ENCODE measurements around the gene DSE.

Gene DSE

GRCh38 chr6:116349216-116349615 is 21.5 kb upstream of the DSE start:
- Mint-ChIP-seq H3K4me3 (no peak overlapping the region), H3K9me3 (peaks cover 2% of the 10 kb centered on the region), H3K36me3 (no peaks in the 10 kb centered on the region), H3K4me1 (no peaks in the 10 kb centered on the region), H3K27ac (no peak overlapping the region)
- ATAC-seq (no peak), DNase-seq (ENCODE audit: low spot score in 2 of 2) (no peak)

GRCh38 chr6:116351101-116351500 is 19.6 kb upstream of the DSE start:
- H3K27ac Mint-ChIP-seq, result no peak overlapping the region
- DNase-seq (ENCODE audit: low spot score in 2 of 2), result no peak
- H3K4me1 Mint-ChIP-seq, result no peaks in the 10 kb centered on the region
- H3K9me3 Mint-ChIP-seq, result no peaks in the 10 kb centered on the region
- peak; percentile 60 for ATAC-seq
- H3K36me3 Mint-ChIP-seq, result no peaks in the 10 kb centered on the region
- H3K4me3 Mint-ChIP-seq, result no peak overlapping the region

- DNase-seq (ENCODE audit: low spot score in 2 of 2) (no peak), ATAC-seq (peak; percentile 50)
- no peaks in the 10 kb centered on the region for H3K4me1 Mint-ChIP-seq
- no peak overlapping the region for H3K27ac Mint-ChIP-seq
- no peaks in the 10 kb centered on the region for H3K36me3 Mint-ChIP-seq
- H3K9me3 Mint-ChIP-seq, result no peaks in the 10 kb centered on the region
- no peak overlapping the region for H3K4me3 Mint-ChIP-seq
Measured at GRCh38 chr6:116352515-116353471, 18.0 kb upstream of the DSE start.

DNA sequence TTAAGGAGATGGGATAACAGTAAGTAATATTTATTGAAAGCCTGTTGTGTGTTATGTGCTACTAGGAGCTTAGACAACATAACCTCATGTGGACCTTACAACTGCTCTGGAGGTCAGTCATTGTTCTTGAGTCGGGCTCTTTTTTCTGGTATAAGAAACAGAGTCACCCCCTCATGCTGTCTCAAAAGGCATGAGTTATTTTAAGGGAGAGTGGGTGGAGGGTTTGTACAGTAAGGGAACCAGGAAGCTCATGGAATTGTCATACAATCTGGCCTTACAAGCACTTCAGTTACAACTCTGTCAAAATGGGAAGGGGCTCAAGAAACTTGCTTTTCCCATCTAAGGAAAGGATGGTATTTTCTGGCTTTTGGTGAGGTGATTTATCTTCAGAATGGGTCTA is 16.5 kb upstream of the DSE start:
- DNase-seq (ENCODE audit: low spot score in 2 of 2) (no peak), ATAC-seq (no peak)
- H3K36me3 Mint-ChIP-seq, result no peaks in the 10 kb centered on the region
- no peak overlapping the region for H3K27ac Mint-ChIP-seq
- H3K4me1 Mint-ChIP-seq, result no peaks in the 10 kb centered on the region
- H3K9me3 Mint-ChIP-seq, result no peaks in the 10 kb centered on the region
- H3K4me3 Mint-ChIP-seq, result no peak overlapping the region

DNA sequence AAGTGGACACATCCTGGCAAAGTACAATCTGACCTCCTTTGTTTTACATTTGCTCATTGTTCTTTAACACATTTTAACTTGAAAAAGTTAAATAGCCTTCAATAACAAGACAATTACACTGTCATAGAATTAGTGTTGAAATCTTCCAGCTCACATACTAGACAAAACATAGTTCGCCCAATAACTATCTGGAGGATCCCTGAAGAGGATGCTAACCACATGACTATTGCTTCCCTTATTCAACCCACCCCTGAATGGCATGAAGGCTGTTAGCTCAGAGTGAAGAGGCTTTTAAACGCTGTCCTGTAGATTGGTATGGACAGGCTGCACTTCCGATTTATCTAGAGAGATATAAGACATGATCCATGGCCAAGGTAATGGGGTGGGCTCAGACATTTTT is 15.0 kb upstream of the DSE start:
- Mint-ChIP-seq H3K27ac (no peak overlapping the region), H3K36me3 (no peaks in the 10 kb centered on the region), H3K4me3 (no peak overlapping the region), H3K4me1 (no peaks in the 10 kb centered on the region), H3K9me3 (no peaks in the 10 kb centered on the region)
- no peak for ATAC-seq
- DNase-seq (ENCODE audit: low spot score in 2 of 2), result no peak

GRCh38 chr6:116359131-116359530 is 11.6 kb upstream of the DSE start:
- ATAC-seq (no peak), DNase-seq (ENCODE audit: low spot score in 2 of 2) (no peak)
- Mint-ChIP-seq H3K9me3 (no peaks in the 10 kb centered on the region), H3K4me3 (no peak overlapping the region), H3K27ac (no peak overlapping the region), H3K4me1 (no peaks in the 10 kb centered on the region), H3K36me3 (no peaks in the 10 kb centered on the region)

- H3K4me1 Mint-ChIP-seq, result no peaks in the 10 kb centered on the region
- no peaks in the 10 kb centered on the region for H3K9me3 Mint-ChIP-seq
- H3K36me3 Mint-ChIP-seq, result no peaks in the 10 kb centered on the region
- H3K4me3 Mint-ChIP-seq, result no peak overlapping the region
- ATAC-seq (no peak), DNase-seq (ENCODE audit: low spot score in 2 of 2) (no peak)
- H3K27ac Mint-ChIP-seq, result no peak overlapping the region
Measured at GRCh38 chr6:116359835-116360234, 10.9 kb upstream of the DSE start.

DNA sequence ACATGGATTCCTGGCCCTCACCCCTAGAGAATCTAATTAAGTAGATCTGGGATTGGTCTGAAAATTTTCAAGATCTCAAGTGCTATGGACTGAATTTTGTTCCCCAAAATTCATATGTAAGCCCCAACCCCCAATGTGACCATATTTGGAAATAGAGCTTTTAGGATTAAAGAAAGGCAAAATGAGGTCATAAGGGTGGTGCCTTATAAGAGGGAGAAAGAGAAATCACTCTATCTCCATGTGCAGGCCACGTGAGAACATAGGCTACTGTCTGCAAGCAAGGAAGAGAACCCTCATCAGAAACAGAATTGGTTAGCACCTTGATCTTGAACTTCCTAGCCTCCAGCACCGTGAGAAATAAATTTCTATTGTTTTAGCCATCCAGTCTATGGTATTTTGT is 8.5 kb upstream of the DSE start:
- H3K4me1 Mint-ChIP-seq, result peaks cover 6% of the 10 kb centered on the region

DNA sequence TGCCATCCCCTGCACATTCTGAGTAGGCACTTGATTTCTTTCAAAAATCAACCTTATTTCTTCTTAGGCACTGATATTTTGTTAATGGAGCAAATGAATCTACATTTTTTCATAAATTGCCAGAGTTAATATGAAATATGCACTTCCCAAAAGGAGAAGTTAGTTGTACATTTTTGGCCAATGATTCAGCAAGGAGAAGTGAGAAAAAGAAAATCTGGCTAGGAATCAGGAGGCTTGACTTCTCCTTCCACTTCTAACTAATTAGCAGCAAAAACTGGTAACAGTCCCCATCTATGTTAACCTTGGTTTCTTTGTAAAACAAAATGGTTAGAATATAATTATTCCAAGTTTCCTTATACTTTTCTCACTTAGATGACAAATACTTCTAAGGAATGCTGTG is 7.0 kb upstream of the DSE start:
- H3K4me3 Mint-ChIP-seq, result no peak overlapping the region
- no peaks in the 10 kb centered on the region for H3K9me3 Mint-ChIP-seq
- no peak overlapping the region for H3K27ac Mint-ChIP-seq
- no peaks in the 10 kb centered on the region for H3K36me3 Mint-ChIP-seq
- DNase-seq (ENCODE audit: low spot score in 2 of 2) (no peak), ATAC-seq (no peak)
- peaks cover 18% of the 10 kb centered on the region for H3K4me1 Mint-ChIP-seq

More for the DNA sequence above, 8.5 kb upstream of the DSE start:
- ATAC-seq (no peak), DNase-seq (ENCODE audit: low spot score in 2 of 2) (no peak)
- Mint-ChIP-seq H3K27ac (no peak overlapping the region), H3K9me3 (no peaks in the 10 kb centered on the region), H3K36me3 (no peaks in the 10 kb centered on the region), H3K4me3 (no peak overlapping the region)

DNA sequence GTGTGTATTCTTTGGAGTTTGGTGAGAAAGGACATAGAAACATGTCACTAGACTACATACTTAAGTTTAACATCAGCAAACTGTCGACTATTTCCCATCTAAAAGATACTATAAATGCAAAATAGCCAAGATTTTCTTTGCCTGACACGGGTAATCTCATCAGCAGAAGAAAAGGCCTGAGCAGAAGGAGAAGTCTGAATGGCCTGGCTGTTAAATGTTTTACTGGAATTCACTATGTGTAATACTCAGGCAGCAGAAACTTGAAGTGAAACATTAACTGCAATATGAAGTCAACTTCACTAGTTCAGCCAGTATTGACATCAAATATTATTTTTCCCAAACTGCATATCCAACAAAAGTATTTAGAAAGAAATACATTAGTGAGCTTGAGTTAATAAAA is 6.4 kb upstream of the DSE start:
- Mint-ChIP-seq H3K4me1 (peaks cover 18% of the 10 kb centered on the region), H3K27ac (no peak overlapping the region), H3K4me3 (no peak overlapping the region), H3K9me3 (no peaks in the 10 kb centered on the region), H3K36me3 (no peaks in the 10 kb centered on the region)
- ATAC-seq, result no peak
- no peak for DNase-seq (ENCODE audit: low spot score in 2 of 2)

GRCh38 chr6:116365743-116366142 is 5.0 kb upstream of the DSE start:
- Mint-ChIP-seq H3K27ac (no peak overlapping the region), H3K9me3 (no peaks in the 10 kb centered on the region), H3K4me3 (no peak overlapping the region), H3K4me1 (peaks cover 27% of the 10 kb centered on the region), H3K36me3 (no peaks in the 10 kb centered on the region)
- no peak for DNase-seq (ENCODE audit: low spot score in 2 of 2)
- ATAC-seq, result no peak

DNA sequence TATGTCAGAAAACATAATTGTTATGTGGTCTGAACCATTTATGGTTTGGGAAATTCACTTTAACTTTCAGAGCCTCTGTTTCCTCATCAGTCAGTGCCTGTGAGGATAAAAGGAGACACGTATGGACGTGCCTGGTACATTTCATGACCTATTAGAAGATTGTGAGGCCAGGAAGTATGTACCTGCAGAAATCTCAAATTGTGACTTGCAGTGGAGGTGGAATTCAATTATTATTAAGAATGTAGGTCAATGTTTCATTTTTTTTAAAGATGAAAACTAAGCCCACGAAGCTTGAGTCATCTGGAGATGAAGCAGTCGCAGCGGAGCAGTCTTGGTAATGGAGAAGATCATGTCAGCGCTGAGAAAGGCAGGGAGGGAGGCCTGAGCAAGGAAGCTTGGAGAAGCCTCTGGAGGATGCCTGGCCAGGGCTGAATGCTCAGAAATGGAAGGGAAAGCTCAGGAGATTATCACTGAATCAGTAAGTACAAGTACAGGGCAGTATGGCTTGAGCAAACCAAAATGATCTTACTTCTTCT is 3.9 kb upstream of the DSE start:
- no peaks in the 10 kb centered on the region for H3K9me3 Mint-ChIP-seq
- no peak for DNase-seq (ENCODE audit: low spot score in 2 of 2)
- H3K4me1 Mint-ChIP-seq, result peaks cover 27% of the 10 kb centered on the region
- no peaks in the 10 kb centered on the region for H3K36me3 Mint-ChIP-seq
- no peak overlapping the region for H3K4me3 Mint-ChIP-seq
- no peak for ATAC-seq
- H3K27ac Mint-ChIP-seq, result no peak overlapping the region

- H3K27ac Mint-ChIP-seq, result peak overlapping the region; percentile 29
- H3K9me3 Mint-ChIP-seq, result no peaks in the 10 kb centered on the region
- peak overlapping the region; percentile 78 for H3K4me3 Mint-ChIP-seq
- peaks cover 27% of the 10 kb centered on the region for H3K4me1 Mint-ChIP-seq
- ATAC-seq (no peak), DNase-seq (ENCODE audit: low spot score in 2 of 2) (no peak)
- no peaks in the 10 kb centered on the region for H3K36me3 Mint-ChIP-seq
Measured at GRCh38 chr6:116369540-116369939, 1.2 kb upstream of the DSE start.

GRCh38 chr6:116369964-116370759 is 585 bp upstream of the DSE start:
- Mint-ChIP-seq H3K27ac (peak overlapping the region; percentile 29), H3K36me3 (no peaks in the 10 kb centered on the region), H3K4me1 (peaks cover 27% of the 10 kb centered on the region), H3K4me3 (peak overlapping the region; percentile 78), H3K9me3 (no peaks in the 10 kb centered on the region)
- ATAC-seq (peak; percentile 56), DNase-seq (ENCODE audit: low spot score in 2 of 2) (no peak)

GRCh38 chr6:116371120-116371917 is 572 bp downstream of the DSE start:
- no peaks in the 10 kb centered on the region for H3K9me3 Mint-ChIP-seq
- peak overlapping the region; percentile 29 for H3K27ac Mint-ChIP-seq
- peak; percentile 68 for ATAC-seq
- peak; percentile 24 to 66 for DNase-seq (ENCODE audit: low spot score in 2 of 2)
- peak overlapping the region; percentile 78 for H3K4me3 Mint-ChIP-seq
- peaks cover 27% of the 10 kb centered on the region for H3K4me1 Mint-ChIP-seq
- H3K36me3 Mint-ChIP-seq, result no peaks in the 10 kb centered on the region
